ENCODE measurements around the gene SCAF1.

GRCh38 chr19:49657493-49658138 lies 15.6 kb downstream of the SCAF1 start:
- TF ChIP-seq GATA3 (IDR thresholded peaks at IDR 0.05; ENCODE audit: low read depth, low read length) (no peak), GATA2 (IDR thresholded peaks at IDR 0.05; ENCODE audit: low read depth, low read length) (no peak)
